ENCODE results near the gene CST3.

DNA sequence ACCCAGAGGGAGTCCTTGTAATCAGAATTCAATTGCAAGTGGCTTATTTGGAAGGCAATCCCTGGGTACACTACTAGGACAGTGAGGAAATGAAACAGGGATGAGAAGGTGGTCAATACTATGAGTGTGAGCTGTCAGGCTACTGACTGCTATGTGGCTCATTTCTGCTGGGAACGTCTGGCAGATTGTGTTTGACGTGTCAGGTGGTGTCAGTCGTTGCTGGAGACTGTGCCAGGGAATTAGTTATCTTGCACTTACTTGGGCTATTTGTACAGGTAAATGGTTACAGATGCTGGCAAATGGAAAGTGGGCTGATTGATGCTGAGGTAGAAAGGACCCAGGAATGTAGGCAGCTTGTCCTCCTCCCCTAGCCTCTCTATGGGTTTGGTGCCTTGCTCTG is 33.7 kb upstream of the CST3 start:
- TF ChIP-seq EZH2 (IDR thresholded peaks at IDR 0.05; ENCODE audit: low read length, unreplicated experiment), result no peak
- TF ChIP-seq, protein P1, sequence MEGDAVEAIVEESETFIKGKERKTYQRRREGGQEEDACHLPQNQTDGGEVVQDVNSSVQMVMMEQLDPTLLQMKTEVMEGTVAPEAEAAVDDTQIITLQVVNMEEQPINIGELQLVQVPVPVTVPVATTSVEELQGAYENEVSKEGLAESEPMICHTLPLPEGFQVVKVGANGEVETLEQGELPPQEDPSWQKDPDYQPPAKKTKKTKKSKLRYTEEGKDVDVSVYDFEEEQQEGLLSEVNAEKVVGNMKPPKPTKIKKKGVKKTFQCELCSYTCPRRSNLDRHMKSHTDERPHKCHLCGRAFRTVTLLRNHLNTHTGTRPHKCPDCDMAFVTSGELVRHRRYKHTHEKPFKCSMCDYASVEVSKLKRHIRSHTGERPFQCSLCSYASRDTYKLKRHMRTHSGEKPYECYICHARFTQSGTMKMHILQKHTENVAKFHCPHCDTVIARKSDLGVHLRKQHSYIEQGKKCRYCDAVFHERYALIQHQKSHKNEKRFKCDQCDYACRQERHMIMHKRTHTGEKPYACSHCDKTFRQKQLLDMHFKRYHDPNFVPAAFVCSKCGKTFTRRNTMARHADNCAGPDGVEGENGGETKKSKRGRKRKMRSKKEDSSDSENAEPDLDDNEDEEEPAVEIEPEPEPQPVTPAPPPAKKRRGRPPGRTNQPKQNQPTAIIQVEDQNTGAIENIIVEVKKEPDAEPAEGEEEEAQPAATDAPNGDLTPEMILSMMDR (conservative IDR thresholded peaks at IDR 0.05; ENCODE audit: low read depth, low read length), result no peak
